NCI-H2227 (cell line): ENCODE measurements around the gene OR10G7.
"Not testable (repeated sequence)": the region's sequence is repeated elsewhere in the genome, so short reads cannot be mapped to it uniquely, and the experiment has no call there.

Source experiments
- DNase-seq: peaks from one replicate; lab custom pipeline; 2025; ENCODE audit not compliant: unreplicated experiment; lab: John Stamatoyannopoulos, UW

OR10G7 gene

DNA sequence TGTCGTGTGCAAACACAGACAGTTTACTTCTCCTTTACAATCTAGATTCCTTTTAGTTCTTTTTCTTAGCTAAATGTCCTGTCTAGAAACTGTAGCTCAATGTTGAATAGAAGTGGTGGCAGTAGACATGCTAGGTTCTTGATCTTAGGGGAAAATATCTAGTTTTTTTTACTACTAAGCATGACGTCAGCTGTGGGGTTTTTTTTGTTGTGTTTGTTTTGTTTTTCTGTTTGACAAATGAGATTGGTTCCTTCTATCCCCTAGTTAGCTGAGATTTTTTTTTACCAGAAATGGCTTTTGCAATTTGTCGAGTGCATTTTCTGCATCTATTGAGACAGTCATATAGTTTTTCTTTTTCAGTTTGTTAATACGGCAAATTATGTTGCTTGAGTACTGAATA lies 2.3 kb upstream of the OR10G7 start:
- DNase-seq, result no peak

DNA sequence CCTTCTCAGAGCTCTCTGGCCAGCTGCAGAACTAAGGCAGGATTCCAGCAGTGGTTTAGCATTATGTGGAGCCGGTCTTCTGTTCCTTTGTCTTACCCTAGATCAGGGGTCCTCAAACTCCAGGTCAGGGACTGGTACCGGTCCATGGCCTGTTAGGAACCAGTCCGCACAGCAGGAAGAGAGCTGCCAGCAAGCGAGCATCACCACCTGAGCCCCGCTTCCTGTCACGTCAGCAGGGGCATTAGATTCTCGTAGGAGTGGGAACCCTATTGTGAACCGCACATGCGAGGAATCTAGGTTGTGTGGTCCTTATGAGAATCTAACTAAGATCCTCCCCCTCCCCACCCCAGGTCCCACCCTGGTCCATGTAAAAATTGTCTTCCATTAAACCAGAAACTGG lies 1.6 kb downstream of the OR10G7 start:
- DNase-seq, result no peak

DNA sequence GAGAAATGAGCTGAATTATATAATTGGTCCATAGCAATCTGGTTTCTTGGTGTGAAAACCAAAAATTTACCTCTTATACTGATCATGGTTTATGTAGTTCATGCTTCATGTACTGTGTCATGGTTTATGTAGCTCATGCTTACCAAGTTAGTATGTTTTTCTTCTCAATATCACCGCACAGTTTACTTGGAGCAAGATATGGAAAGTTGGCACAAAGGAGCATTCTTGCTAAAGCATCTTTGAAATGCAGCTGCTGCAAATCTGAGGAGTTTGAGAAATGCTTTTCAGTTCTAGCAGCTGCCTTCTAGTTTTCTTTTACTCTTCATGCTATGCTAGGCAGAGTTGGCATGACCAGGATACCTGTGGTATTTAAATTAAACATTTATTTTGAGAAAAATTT lies 4.5 kb downstream of the OR10G7 start:
- no peak for DNase-seq

DNA sequence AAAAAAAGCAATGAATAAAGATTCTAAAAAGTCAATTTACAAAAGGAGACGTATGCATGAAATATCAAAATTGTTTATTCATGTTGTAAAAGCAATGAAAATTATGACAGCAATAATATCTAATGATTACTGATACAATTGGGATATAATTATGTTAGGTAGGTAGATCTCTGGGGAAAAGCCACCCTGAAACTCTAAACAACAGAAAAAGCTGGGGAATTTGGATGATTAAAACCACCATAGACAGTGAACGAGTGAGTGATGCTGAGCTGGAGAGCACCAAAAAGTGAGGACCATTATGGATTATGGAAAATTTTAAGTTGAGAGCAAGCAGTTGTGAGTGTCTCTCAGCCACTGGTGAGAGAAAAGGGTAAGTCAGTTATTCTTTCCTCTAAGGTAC lies 14.6 kb downstream of the OR10G7 start, which contains the start of gene OR10G8:
OR10G8 (plus strand) TSS at position 301 of the 400 bp plus-strand sequence. CDS start 2,825 bp downstream, outside the sequence.
- no peak for DNase-seq

DNA sequence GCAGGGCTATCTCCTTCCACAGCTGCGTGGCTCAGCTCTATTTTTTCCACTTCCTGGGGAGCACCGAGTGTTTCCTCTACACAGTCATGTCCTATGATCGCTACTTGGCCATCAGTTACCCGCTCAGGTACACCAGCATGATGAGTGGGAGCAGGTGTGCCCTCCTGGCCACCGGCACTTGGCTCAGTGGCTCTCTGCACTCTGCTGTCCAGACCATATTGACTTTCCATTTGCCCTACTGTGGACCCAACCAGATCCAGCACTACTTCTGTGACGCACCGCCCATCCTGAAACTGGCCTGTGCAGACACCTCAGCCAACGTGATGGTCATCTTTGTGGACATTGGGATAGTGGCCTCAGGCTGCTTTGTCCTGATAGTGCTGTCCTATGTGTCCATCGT lies 25.3 kb downstream of the OR10G7 start:
- not testable (repeated sequence) for DNase-seq

DNA sequence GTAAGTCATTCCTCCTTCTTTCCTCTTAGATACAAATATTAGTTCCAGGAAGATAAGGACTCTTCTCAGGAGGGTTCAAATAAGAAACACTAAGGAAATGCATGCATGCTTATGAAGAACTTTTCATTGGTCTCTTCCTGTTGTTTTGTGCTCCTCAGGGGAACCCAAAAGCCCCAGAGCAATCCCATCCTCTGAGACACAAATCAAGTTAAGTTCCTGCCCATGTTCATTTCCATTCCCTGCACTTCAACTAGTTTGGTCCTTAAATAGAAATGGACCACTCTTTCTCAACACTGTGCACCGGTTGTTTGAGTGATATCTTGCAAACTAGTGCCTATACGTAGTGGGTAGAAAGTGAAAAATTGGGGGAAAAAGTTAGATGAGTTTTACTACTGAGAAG lies 28.4 kb downstream of the OR10G7 start, which contains the start of gene OR10G4:
OR10G4 (plus strand) TSS at position 301 of the 400 bp plus-strand sequence. CDS start 2,578 bp downstream, outside the sequence.
- no peak for DNase-seq

DNA sequence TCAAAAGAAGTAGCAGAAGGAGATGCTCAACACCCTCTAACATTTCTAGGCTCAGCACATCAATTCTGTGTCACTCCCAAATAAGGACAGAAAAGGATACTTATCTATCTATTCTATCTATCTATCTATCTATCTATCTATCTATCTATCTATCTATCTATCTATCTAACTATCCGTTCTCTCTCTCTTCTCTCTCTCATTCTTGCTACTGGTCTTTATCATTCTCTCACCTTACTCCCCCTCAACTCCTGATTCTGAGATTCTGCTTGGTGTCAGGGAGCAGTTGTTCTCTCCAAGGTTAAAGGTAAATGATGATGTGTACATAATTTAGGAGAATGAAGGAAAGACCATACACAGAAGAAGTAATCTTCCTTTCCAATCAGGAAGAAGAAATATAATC lies 46.0 kb downstream of the OR10G7 start, which contains the start of gene OR10G6:
OR10G6 (minus strand) TSS at position 43 of the 400 bp plus-strand sequence; CDS start at position 43, 0 bp downstream.
- no peak for DNase-seq
